GM12873 (cell line): ENCODE measurements around the gene STXBP4.

Experiments
- TF ChIP-seq, protein P1 (sequence below): IDR thresholded peaks from 2 replicates; pipeline ENCODE4 v1.5.1; 2012; ENCODE audit warnings: low read depth, mild to moderate bottlenecking, moderate library complexity, low read length, control low read depth; ENCODE audit not compliant: insufficient read depth; ENCODE audit errors: missing control alignments

The STXBP4 gene

DNA sequence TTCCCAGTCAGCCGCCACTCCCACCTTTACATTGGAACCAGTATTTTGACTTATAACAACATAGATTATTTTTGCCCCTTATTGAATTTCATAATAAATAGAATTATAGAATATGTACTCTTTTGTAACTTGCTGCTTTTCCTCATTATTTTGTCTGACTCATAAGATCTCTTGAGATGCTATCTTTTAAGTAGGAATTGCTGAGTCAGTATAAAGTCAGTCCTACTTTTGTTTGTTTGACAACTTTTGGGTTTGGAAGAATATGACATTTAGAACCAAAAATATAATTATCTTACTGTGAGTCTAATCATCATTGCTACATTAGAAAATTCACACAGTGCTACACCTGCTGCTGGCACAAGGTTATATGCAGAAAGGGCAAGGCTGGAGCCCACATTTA, 69.7 kb downstream of the STXBP4 start:
- TF ChIP-seq, protein P1, sequence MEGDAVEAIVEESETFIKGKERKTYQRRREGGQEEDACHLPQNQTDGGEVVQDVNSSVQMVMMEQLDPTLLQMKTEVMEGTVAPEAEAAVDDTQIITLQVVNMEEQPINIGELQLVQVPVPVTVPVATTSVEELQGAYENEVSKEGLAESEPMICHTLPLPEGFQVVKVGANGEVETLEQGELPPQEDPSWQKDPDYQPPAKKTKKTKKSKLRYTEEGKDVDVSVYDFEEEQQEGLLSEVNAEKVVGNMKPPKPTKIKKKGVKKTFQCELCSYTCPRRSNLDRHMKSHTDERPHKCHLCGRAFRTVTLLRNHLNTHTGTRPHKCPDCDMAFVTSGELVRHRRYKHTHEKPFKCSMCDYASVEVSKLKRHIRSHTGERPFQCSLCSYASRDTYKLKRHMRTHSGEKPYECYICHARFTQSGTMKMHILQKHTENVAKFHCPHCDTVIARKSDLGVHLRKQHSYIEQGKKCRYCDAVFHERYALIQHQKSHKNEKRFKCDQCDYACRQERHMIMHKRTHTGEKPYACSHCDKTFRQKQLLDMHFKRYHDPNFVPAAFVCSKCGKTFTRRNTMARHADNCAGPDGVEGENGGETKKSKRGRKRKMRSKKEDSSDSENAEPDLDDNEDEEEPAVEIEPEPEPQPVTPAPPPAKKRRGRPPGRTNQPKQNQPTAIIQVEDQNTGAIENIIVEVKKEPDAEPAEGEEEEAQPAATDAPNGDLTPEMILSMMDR, result no peak

DNA sequence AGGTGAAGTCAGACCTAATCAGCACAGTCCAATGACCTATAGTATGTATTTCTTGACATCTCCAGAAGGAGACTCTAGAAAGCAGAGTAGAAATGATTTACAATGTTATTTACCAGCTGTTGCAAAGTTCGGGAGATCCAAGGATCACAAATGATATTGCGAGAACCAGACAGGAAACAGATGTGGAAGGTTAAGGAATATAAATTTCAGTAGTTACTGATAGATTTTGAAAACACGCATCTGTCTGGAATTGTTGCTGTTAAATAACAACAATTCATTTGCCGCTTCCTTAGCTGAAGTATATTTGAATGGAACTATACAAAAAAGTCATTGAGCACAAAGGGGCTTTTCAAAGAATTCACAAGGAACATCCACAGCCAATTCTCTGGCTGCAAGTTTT, 72.0 kb downstream of the STXBP4 start:
- TF ChIP-seq, protein P1, result no peak

DNA sequence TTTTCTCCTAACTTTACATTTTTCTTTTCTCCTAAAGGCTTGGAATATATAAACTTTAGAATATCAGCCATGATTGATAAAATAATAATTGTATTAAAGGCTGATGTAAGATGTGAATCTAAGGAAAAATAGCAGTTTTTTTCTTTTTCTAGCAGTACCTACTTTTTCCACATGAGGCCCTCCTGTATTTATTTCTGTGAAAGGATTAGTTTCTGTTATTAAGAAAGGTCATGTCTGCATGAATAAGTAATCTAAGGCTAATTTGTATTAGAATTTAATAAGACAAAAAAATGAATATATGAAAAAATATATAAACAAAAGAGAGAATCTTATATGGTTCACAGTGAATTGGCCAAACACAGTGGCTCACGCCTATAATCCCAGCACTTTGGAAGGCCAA, 85.3 kb downstream of the STXBP4 start:
- TF ChIP-seq, protein P1, result no peak

DNA sequence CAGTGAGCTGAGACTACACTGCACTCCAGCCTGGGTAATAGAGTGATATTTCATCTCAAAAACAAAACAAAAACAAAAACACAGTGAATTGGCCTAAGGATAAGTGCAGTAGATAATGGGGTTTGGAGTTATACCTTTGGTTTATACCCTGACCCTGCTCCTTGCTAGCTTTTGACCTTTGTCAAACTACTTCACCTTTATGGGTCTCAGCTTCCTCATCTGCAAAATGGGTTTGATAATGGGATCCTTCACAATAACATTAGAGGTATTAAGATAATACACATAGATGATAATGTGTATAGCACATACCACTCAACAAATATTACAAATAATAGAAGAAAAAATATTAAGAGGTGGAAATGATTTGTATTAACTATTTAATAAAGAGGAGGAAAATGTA, 85.9 kb downstream of the STXBP4 start:
- TF ChIP-seq, protein P1, result no peak

DNA sequence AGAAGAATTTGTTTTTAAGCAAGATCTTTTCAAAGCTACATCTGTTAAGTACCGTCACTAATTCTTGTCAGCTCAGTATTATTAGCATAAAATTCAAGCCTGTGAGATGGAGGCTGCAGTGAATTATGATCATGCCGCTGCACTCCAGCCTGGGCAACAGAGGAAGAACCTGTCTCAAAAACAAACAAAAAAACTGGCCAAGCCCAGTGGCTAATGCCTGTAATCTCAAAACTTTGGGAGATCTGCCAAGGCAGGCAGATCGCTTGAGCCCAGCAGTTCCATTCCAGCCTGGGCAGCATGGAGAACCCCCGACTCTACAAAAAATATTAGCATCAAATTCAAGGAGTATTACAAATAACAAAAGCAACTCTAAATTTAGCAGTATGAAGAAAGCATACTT, 88.0 kb downstream of the STXBP4 start:
- TF ChIP-seq, protein P1, result no peak

DNA sequence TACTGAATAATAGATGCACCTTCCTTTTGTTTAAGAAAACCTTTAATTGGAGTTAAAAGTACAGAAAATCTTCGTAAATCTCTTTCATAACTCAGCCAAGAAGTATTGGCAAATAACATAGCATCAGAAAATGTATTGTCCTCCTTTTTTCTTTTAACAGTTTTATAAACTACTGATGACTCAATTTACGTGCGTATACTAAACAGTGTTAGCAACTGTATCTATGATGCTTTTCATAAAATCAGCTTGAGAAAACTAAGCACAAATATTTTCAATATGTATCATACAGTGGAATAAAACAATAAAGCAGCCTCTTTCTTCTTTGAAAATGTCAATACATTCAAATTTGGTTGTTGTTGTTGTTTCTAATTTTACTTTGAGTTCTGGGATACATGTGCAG, 88.6 kb downstream of the STXBP4 start:
- TF ChIP-seq, protein P1, result no peak

DNA sequence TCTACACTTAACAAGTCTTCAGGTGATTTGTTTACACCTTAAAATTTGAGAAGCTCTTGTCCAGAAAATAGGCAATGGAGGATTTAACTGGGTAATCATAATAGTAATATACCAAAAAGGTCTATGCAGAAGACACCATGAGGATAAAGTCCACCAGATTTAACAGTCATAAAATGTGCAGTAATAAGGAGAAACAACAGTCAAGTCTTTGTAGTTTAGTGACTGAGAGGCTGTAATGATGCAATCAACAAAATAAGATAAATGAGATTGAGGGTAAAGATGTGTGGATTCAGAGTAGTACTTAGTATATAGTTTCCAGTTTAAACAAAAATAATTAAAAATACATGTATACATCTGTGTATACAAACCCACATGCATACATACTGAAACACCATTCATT, 91.2 kb downstream of the STXBP4 start:
- TF ChIP-seq, protein P1, result no peak

DNA sequence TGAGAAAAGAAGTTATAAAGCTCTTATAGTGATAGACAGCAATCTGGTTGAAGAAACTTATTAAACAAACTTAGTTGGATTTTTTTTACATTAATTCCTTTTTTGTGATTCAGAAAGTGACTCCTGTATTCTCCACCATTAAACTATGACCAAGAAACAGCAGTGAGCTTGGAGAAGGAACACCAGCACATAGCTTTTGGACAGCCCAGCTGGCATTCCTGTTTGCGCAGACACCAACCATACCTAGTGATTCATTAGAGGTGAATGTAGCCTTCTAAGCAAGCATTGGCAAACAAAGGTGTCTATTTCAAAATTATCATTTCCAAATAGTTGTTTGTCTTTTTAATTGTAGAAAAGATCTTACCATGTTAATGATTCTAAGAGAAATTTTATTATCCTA, 94.4 kb downstream of the STXBP4 start:
- TF ChIP-seq, protein P1, result no peak
